SK-N-SH (cell line): ENCODE data around the gene NAPA. TPM values are rescaled to one million over a fixed set of nuclear protein-coding genes. Genes with fewer than 3 reads are reported as not detected.

Source experiments
- CTCF ChIA-PET: fragments of 300-600, 350-600 bp; formaldehyde crosslinking; extraction: SDS; loops from one replicate; lab custom pipeline; 2021; lab: Yijun Ruan, JAX
- POLR2A ChIA-PET: fragments of 350-600 bp; sonication (Branson Sonifier 250); formaldehyde crosslinking; extraction: SDS; loops from one replicate; lab custom pipeline; 2020; ENCODE audit warnings: antibody characterized with exemption, inconsistent platforms; lab: Yijun Ruan, JAX
- DNase-seq: peaks from one replicate; pipeline ENCODE4 v3.0.0; 2012
- H2AFZ ChIP-seq: fragments of 200-600 bp; sonication (generic); 2 replicates; pipeline ENCODE4 v1.8.1; 2016; ENCODE audit warnings: antibody characterized with exemption, mild to moderate bottlenecking, low read depth
- H3F3A ChIP-seq: fragments of 200-600 bp; sonication (generic); replicated peaks from 2 replicates; pipeline ENCODE3; 2016; ENCODE audit warnings: antibody characterized with exemption, mild to moderate bottlenecking; ENCODE audit not compliant: insufficient read depth
- H3K27ac ChIP-seq, 2 experiments: fragments of 200-500 bp in 1 of 2; fragments of 200-600 bp in 1 of 2; sonication (Bioruptor generic) in 1 of 2; sonication (generic), shearing (Covaris generic) in 1 of 2; 2 replicates each; pipeline versions ENCODE4 v1.5.1 to v1.6.1; 2014 to 2016; ENCODE audit warnings: low read depth in 2 of 2, inconsistent platforms in 1 of 2, low read length in 1 of 2, mild to moderate bottlenecking in 1 of 2, mixed read lengths in 1 of 2
- H3K27me3 ChIP-seq: fragments of 200-600 bp; sonication (generic), shearing (Covaris generic); 2 replicates; pipeline ENCODE4 v1.6.1; 2016; ENCODE audit warnings: mixed run types; ENCODE audit not compliant: insufficient read depth
- H3K36me3 ChIP-seq, 2 experiments: fragments of 200-500 bp in 1 of 2; fragments of 200-600 bp in 1 of 2; sonication (Bioruptor generic) in 1 of 2; sonication (generic) in 1 of 2; replicated peaks in 1 of 2; 2 replicates each; pipeline versions ENCODE3 to v1.5.1; 2014 to 2016; ENCODE audit warnings: low read length in 1 of 2, mild to moderate bottlenecking in 1 of 2; ENCODE audit not compliant: insufficient read depth in 2 of 2, control insufficient read depth in 1 of 2
- H3K4me1 ChIP-seq, 2 experiments: fragments of 200-500 bp in 1 of 2; fragments of 200-600 bp in 1 of 2; sonication (Bioruptor generic) in 1 of 2; sonication (generic), shearing (Covaris generic) in 1 of 2; 2 replicates each; pipeline versions ENCODE4 v1.5.1 to v1.6.1; 2014 to 2016; ENCODE audit warnings: low read depth in 1 of 2, low read length in 1 of 2, mixed run types in 1 of 2; ENCODE audit not compliant: insufficient read depth in 2 of 2, control insufficient read depth in 1 of 2
- H3K4me2 ChIP-seq: fragments of 200-600 bp; sonication (generic), shearing (Covaris generic); 2 replicates; pipeline ENCODE4 v1.6.1; 2017; ENCODE audit warnings: mixed run types
- H3K4me3 ChIP-seq, 2 experiments: fragments of 200-500 bp in 1 of 2; fragments of 200-600 bp in 1 of 2; sonication (Bioruptor generic) in 1 of 2; sonication (generic), shearing (Covaris generic) in 1 of 2; 2 replicates each; pipeline versions ENCODE4 v1.5.1 to v1.8.1; 2014 to 2016; ENCODE audit warnings: low read depth in 2 of 2, inconsistent platforms in 1 of 2, low read length in 1 of 2, mild to moderate bottlenecking in 1 of 2, mixed read lengths in 1 of 2, moderate library complexity in 1 of 2
- H3K79me2 ChIP-seq: fragments of 200-600 bp; sonication (generic); 2 replicates; pipeline ENCODE4 v1.8.1; 2017; ENCODE audit warnings: mild to moderate bottlenecking; ENCODE audit not compliant: insufficient read depth
- H3K9ac ChIP-seq: fragments of 200-600 bp; sonication (generic); 2 replicates; pipeline ENCODE4 v1.6.1; 2017; ENCODE audit warnings: mixed run types
- H3K9me2 ChIP-seq: fragments of 200-600 bp; sonication (generic); 2 replicates; pipeline ENCODE4 v1.6.1; 2017; ENCODE audit warnings: mixed run types
- H3K9me3 ChIP-seq: fragments of 200-600 bp; sonication (generic); 2 replicates; pipeline ENCODE4 v1.6.1; 2017; ENCODE audit warnings: mixed run types, mild to moderate bottlenecking, moderate library complexity
- H4K20me1 ChIP-seq: fragments of 200-600 bp; sonication (generic); 2 replicates; pipeline ENCODE4 v1.6.1; 2017; ENCODE audit warnings: mild to moderate bottlenecking, mixed run types; ENCODE audit not compliant: insufficient read depth
- EZH2phosphoT487 ChIP-seq: fragments of 200-600 bp; sonication (generic); IDR thresholded peaks from 2 replicates; pipeline ENCODE4 v1.6.1; 2017; ENCODE audit warnings: low read depth, mixed run types, mild to moderate bottlenecking, antibody characterized with exemption, moderate library complexity, borderline replicate concordance
- FOXM1 ChIP-seq: IDR thresholded peaks from 2 replicates; pipeline ENCODE4 v1.4.0; 2012; ENCODE audit warnings: low read depth, mild to moderate bottlenecking
- GABPA ChIP-seq: IDR thresholded peaks from 2 replicates; pipeline ENCODE4 v1.4.0; 2012; ENCODE audit warnings: low read depth, mild to moderate bottlenecking
- GATA2 ChIP-seq: sonication (generic); formaldehyde crosslinking; IDR thresholded peaks from 2 replicates; pipeline ENCODE4 v1.5.0; 2020; ENCODE audit warnings: mild to moderate bottlenecking, missing genetic modification reagents
- JUND ChIP-seq: IDR thresholded peaks from 2 replicates; pipeline ENCODE4 v1.4.0; 2012
- MEF2A ChIP-seq: IDR thresholded peaks from 2 replicates; pipeline ENCODE4 v1.4.0; 2012; ENCODE audit warnings: low read depth, borderline replicate concordance
- POLR2AphosphoS5 ChIP-seq: IDR thresholded peaks from 2 replicates; pipeline ENCODE4 v1.6.1; 2012; ENCODE audit warnings: low read depth, low read length
- RAD21 ChIP-seq: IDR thresholded peaks from 2 replicates; pipeline ENCODE4 v1.6.1; 2012; ENCODE audit warnings: mild to moderate bottlenecking, low read length
- SIN3A ChIP-seq: IDR thresholded peaks from 2 replicates; pipeline ENCODE4 v1.6.1; 2012; ENCODE audit warnings: low read depth, mild to moderate bottlenecking, low read length, moderate library complexity, borderline replicate concordance
- TCF12 ChIP-seq: IDR thresholded peaks from 2 replicates; pipeline ENCODE4 v1.4.0; 2012
- TEAD4 ChIP-seq: IDR thresholded peaks from 2 replicates; pipeline ENCODE4 v1.4.0; 2012; ENCODE audit warnings: mild to moderate bottlenecking, borderline replicate concordance; ENCODE audit not compliant: insufficient read depth
- WGBS: methylation state at CpG from one replicate; pipeline ENCODE4 v1.1.6; 2017; ENCODE audit warnings: low lambda C conversion rate; 5-methylcytosine and 5-hydroxymethylcytosine counted together
- polyA plus RNA-seq, 3 experiments: library from polyadenylated mRNA; depleted of rRNA; stranded (reverse); fragments of >200 nt; gene quantifications; 2 replicates each; pipeline ENCODE4 v1.2.3, GENCODE V29; 2012
- TF ChIP-seq, protein P1 (sequence below): IDR thresholded peaks from 2 replicates; pipeline ENCODE4 v1.4.0; 2012; ENCODE audit warnings: low read depth, borderline replicate concordance
- TF ChIP-seq, protein P2 (sequence below): IDR thresholded peaks from 2 replicates; pipeline ENCODE4 v1.4.0; 2012; ENCODE audit warnings: low read depth
- TF ChIP-seq, protein P3 (sequence below): IDR thresholded peaks from 2 replicates; pipeline ENCODE4 v1.4.0; 2012; ENCODE audit warnings: low read depth, borderline replicate concordance
- TF ChIP-seq, protein P4 (sequence below): IDR thresholded peaks from 2 replicates; pipeline ENCODE4 v1.6.1; 2012; ENCODE audit warnings: mild to moderate bottlenecking, low read depth, low read length, moderate library complexity

The NAPA gene
- polyA plus RNA-seq, 1 of the 3 experiments (the other 2 are of a cell fraction): 84.1 TPM

- POLR2A ChIA-PET: interaction anchor here (0.6 kb wide), 1 partner anchor 248 kb away, joined by 3 read pairs; no protein-coding TSS in a partner anchor
Observed at GRCh38 chr19:47467914-47468313, 46.9 kb downstream of the NAPA start.

More at GRCh38 chr19:47467914-47468313, 46.9 kb downstream of the NAPA start:
- Histone ChIP-seq H3K4me1 (peaks cover 0 to 18% of the 10 kb centered on the region in 2 experiments; a peak in 1 of 4 replicates), H3K9ac (no peak overlapping the region), H3K9me3 (no peaks in the 10 kb centered on the region), H2AFZ (no peak overlapping the region), H4K20me1 (no peaks in the 10 kb centered on the region), H3K27ac (no peak overlapping the region), H3K79me2 (no peaks in the 10 kb centered on the region), H3K9me2 (no peaks in the 10 kb centered on the region), H3K27me3 (peaks cover 6% of the 10 kb centered on the region; the same call in 1 of the 2 replicates), H3K4me2 (no peak overlapping the region), H3K4me3 (no peak overlapping the region), H3F3A (peaks cover 3% of the 10 kb centered on the region), H3K36me3 (no peaks in the 10 kb centered on the region)
- no peak for DNase-seq
- CTCF ChIA-PET: interaction anchor here (1.1 to 1.6 kb wide), 4 partner anchors 16 to 231 kb away, joined by 4 to 7 read pairs (median 4); partner anchors contain the start of gene KPTN
- TF ChIP-seq, protein P1, sequence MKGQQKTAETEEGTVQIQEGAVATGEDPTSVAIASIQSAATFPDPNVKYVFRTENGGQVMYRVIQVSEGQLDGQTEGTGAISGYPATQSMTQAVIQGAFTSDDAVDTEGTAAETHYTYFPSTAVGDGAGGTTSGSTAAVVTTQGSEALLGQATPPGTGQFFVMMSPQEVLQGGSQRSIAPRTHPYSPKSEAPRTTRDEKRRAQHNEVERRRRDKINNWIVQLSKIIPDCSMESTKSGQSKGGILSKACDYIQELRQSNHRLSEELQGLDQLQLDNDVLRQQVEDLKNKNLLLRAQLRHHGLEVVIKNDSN: no peak
- TF ChIP-seq POLR2AphosphoS5: no peak
- TF ChIP-seq, protein P2, sequence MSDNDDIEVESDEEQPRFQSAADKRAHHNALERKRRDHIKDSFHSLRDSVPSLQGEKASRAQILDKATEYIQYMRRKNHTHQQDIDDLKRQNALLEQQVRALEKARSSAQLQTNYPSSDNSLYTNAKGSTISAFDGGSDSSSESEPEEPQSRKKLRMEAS: no peak
- no peak for TF ChIP-seq GABPA
- TF ChIP-seq FOXM1: no peak
- TF ChIP-seq RAD21: no peak
- TF ChIP-seq, protein P3, sequence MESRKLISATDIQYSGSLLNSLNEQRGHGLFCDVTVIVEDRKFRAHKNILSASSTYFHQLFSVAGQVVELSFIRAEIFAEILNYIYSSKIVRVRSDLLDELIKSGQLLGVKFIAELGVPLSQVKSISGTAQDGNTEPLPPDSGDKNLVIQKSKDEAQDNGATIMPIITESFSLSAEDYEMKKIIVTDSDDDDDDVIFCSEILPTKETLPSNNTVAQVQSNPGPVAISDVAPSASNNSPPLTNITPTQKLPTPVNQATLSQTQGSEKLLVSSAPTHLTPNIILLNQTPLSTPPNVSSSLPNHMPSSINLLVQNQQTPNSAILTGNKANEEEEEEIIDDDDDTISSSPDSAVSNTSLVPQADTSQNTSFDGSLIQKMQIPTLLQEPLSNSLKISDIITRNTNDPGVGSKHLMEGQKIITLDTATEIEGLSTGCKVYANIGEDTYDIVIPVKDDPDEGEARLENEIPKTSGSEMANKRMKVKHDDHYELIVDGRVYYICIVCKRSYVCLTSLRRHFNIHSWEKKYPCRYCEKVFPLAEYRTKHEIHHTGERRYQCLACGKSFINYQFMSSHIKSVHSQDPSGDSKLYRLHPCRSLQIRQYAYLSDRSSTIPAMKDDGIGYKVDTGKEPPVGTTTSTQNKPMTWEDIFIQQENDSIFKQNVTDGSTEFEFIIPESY: no peak
- no peak for TF ChIP-seq EZH2phosphoT487
- TF ChIP-seq TCF12: no peak
- TF ChIP-seq JUND: no peak
- no peak for TF ChIP-seq TEAD4
- TF ChIP-seq MEF2A: no peak
- TF ChIP-seq, protein P4, sequence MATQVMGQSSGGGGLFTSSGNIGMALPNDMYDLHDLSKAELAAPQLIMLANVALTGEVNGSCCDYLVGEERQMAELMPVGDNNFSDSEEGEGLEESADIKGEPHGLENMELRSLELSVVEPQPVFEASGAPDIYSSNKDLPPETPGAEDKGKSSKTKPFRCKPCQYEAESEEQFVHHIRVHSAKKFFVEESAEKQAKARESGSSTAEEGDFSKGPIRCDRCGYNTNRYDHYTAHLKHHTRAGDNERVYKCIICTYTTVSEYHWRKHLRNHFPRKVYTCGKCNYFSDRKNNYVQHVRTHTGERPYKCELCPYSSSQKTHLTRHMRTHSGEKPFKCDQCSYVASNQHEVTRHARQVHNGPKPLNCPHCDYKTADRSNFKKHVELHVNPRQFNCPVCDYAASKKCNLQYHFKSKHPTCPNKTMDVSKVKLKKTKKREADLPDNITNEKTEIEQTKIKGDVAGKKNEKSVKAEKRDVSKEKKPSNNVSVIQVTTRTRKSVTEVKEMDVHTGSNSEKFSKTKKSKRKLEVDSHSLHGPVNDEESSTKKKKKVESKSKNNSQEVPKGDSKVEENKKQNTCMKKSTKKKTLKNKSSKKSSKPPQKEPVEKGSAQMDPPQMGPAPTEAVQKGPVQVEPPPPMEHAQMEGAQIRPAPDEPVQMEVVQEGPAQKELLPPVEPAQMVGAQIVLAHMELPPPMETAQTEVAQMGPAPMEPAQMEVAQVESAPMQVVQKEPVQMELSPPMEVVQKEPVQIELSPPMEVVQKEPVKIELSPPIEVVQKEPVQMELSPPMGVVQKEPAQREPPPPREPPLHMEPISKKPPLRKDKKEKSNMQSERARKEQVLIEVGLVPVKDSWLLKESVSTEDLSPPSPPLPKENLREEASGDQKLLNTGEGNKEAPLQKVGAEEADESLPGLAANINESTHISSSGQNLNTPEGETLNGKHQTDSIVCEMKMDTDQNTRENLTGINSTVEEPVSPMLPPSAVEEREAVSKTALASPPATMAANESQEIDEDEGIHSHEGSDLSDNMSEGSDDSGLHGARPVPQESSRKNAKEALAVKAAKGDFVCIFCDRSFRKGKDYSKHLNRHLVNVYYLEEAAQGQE: no peak
- no peak for TF ChIP-seq GATA2 (CRISPR knock-in tag)
- no peak for TF ChIP-seq SIN3A
- 74% methylated on average over 9 of the region's 9 CpGs for WGBS
